Stomach (tissue), 9 donors: ENCODE data around the gene CBLN2. TPM values are rescaled to one million over a fixed set of nuclear protein-coding genes. Genes with fewer than 3 reads are reported as not detected.

ENCODE experiments used
- DNase-seq, 2 donors: peaks; one replicate each; pipeline versions ENCODE4 v3.0.0 to v3.0.0-alpha.2; 2013 to 2019
- H3K27ac ChIP-seq, 5 donors: fragments of 200-600 bp in 4 of 5; sonication (generic) in 4 of 5; one replicate each; pipeline ENCODE4 v1.5.1; 2013 to 2019; ENCODE audit warnings: mild to moderate bottlenecking in 1 of 5, moderate library complexity in 1 of 5
- H3K27me3 ChIP-seq, 3 donors: fragments of 200-600 bp; sonication (generic); one replicate each; pipeline ENCODE4 v1.5.1; 2017 to 2019; ENCODE audit warnings: mixed run types in 1 of 3
- H3K36me3 ChIP-seq, 4 donors: fragments of 200-600 bp; sonication (generic); 1 replicate in 3 of 4; 2 replicates in 1 of 4; pipeline ENCODE4 v1.5.1; 2016 to 2019
- H3K4me1 ChIP-seq, 4 donors: fragments of 200-600 bp; sonication (generic); one replicate each; pipeline ENCODE4 v1.5.1; 2016 to 2019
- H3K4me3 ChIP-seq, 4 donors: fragments of 200-600 bp; sonication (generic) in 3 of 4; one replicate each; pipeline ENCODE4 v1.5.1; 2016 to 2019; ENCODE audit warnings: mild to moderate bottlenecking in 1 of 4
- H3K9me3 ChIP-seq, 4 donors: fragments of 200-600 bp; sonication (generic); one replicate each; pipeline ENCODE4 v1.5.1; 2016 to 2019
- CTCF ChIP-seq, 7 experiments: fragments of 450-650 bp in 4 of 7; fragments of 200-600 bp in 3 of 7; sonication (generic) in 3 of 7; IDR thresholded peaks; one replicate each; pipeline ENCODE4 v1.5.1; 2016 to 2019; ENCODE audit warnings: antibody characterized with exemption in 7 of 7, control low read depth in 2 of 7, mild to moderate bottlenecking in 1 of 7
- EP300 ChIP-seq: sonication (generic); formaldehyde crosslinking; IDR thresholded peaks from one replicate; pipeline ENCODE4 v1.6.1; 2017; ENCODE audit warnings: antibody characterized with exemption
- POLR2A ChIP-seq, 4 donors: fragments of 450-650 bp; IDR thresholded peaks; one replicate each; pipeline ENCODE4 v1.6.1; 2016; ENCODE audit warnings: antibody characterized with exemption in 4 of 4, control low read depth in 2 of 4, mild to moderate bottlenecking in 1 of 4, moderate library complexity in 1 of 4
- POLR2AphosphoS5 ChIP-seq, 3 donors: sonication (generic); formaldehyde crosslinking; IDR thresholded peaks; one replicate each; pipeline ENCODE4 v1.6.1; 2016; ENCODE audit warnings: antibody characterized with exemption in 3 of 3
- WGBS, 5 donors: extraction: QIAGEN DNeasy Blood & Tissue Kit in 3 of 5; methylation state at CpG; one replicate each; pipeline versions ENCODE4 v1.1.5 to v1.1.7; 2013 to 2018; 5-methylcytosine and 5-hydroxymethylcytosine counted together
- intact Hi-C: fragments of 100-400 bp; cut with DNase I; formaldehyde crosslinking; loops from one replicate; pipeline ENCODE4 v1.15.1; 2023; ENCODE audit warnings: low total_unique reads
- polyA plus RNA-seq, 3 donors: library from polyadenylated mRNA; stranded (reverse); fragments of 200-250 nt; gene quantifications; one replicate each; pipeline ENCODE4 v1.2.3, GENCODE V29; 2013
- total RNA-seq, 5 donors: library from RNA; depleted of rRNA; stranded (reverse); fragments of >200 nt; gene quantifications; one replicate each; pipeline versions ENCODE4 v1.1.0 to v1.2.3, GENCODE V29; 2014 to 2016
- donor health status: healthy with polysubstance abuse.
- donor health status: Bipolar disorder and iron deficiency.
- donor health status: healthy.

CBLN2 gene
- total and polyA plus RNA-seq, 8 donors, result 0.20 to 3.8 (median 1.5) TPM; not detected in 5

DNA sequence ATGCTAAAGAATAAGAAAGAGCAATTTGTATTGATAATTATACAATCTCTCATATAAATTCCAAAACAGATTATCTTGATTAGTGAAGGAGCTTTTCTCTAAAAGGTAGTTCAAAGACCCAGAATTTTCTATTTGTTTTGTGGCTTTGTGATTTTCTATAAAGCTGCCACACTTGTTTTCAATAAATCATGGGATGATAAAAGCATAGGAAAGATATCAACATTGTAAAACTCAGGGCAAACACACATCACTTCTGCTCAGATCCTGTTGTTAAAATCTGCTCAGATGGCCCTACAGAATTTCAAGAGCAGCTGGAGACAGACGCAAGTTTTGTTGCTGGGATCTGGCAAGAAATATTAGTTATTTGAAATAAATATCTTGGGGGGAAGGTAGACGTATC is 28.8 kb upstream of the CBLN2 start:
- Histone ChIP-seq H3K27me3 (no peaks in the 10 kb centered on the region), H3K36me3 (no peaks in the 10 kb centered on the region), H3K9me3 (no peaks in the 10 kb centered on the region), H3K4me1 (no peaks in the 10 kb centered on the region), H3K4me3 (no peak overlapping the region), H3K27ac (no peak overlapping the region)
- DNase-seq, result no peak
- WGBS, 5 donors, result 52 to 67% (median 61%) methylated on average over 2 of the region's 2 CpGs
- intact Hi-C loops, result no loop called here
- TF ChIP-seq EP300 (no peak), POLR2AphosphoS5 (IDR thresholded peaks at IDR 0.05) (no peak), CTCF (IDR thresholded peaks at IDR 0.05) (no peak), POLR2A (IDR thresholded peaks at IDR 0.05) (no peak)

- Histone ChIP-seq H3K9me3 (peaks cover 0 to 10% (median 4%) of the 10 kb centered on the region in 4 donors), H3K27ac (no peak overlapping the region), H3K4me1 (no peaks in the 10 kb centered on the region), H3K27me3 (no peaks in the 10 kb centered on the region), H3K36me3 (no peaks in the 10 kb centered on the region), H3K4me3 (no peak overlapping the region)
- 79 to 91% (median 85%) methylated on average over 3 of the region's 3 CpGs for WGBS, 5 donors
- intact Hi-C loops, result no loop called here
- DNase-seq, result no peak
- TF ChIP-seq EP300, result no peak
- no peak for TF ChIP-seq POLR2AphosphoS5 (IDR thresholded peaks at IDR 0.05)
- TF ChIP-seq CTCF (IDR thresholded peaks at IDR 0.05), result no peak
- no peak for TF ChIP-seq POLR2A (IDR thresholded peaks at IDR 0.05)
These were observed 22.1 kb upstream of the CBLN2 start for GRCh38 chr18:72566290-72566689.

GRCh38 chr18:72555968-72556367 is 11.8 kb upstream of the CBLN2 start:
- H3K27me3 ChIP-seq, result no peaks in the 10 kb centered on the region
- DNase-seq, result no peak
- 32 to 59% (median 48%) methylated on average over 1 of the region's 1 CpG for WGBS, 5 donors
- no peaks in the 10 kb centered on the region for H3K4me1 ChIP-seq
- H3K36me3 ChIP-seq, result no peaks in the 10 kb centered on the region
- no peak overlapping the region for H3K27ac ChIP-seq
- no peak overlapping the region for H3K4me3 ChIP-seq
- TF ChIP-seq POLR2AphosphoS5 (IDR thresholded peaks at IDR 0.05) (no peak), CTCF (IDR thresholded peaks at IDR 0.05) (no peak), POLR2A (IDR thresholded peaks at IDR 0.05) (no peak), EP300 (no peak)
- intact Hi-C loops, result no loop called here
- H3K9me3 ChIP-seq, result no peaks in the 10 kb centered on the region

- H3K4me3 ChIP-seq, result no peak overlapping the region
- no peaks in the 10 kb centered on the region for H3K27me3 ChIP-seq
These were observed 11.0 kb upstream of the CBLN2 start for GRCh38 chr18:72555101-72555500.

More at GRCh38 chr18:72555101-72555500, 11.0 kb upstream of the CBLN2 start:
- intact Hi-C loops, result no loop called here
- Histone ChIP-seq H3K4me1 (no peaks in the 10 kb centered on the region), H3K9me3 (no peaks in the 10 kb centered on the region), H3K27ac (no peak overlapping the region), H3K36me3 (no peaks in the 10 kb centered on the region)
- no peak for DNase-seq
- no peak for TF ChIP-seq EP300
- no peak for TF ChIP-seq POLR2AphosphoS5 (IDR thresholded peaks at IDR 0.05)
- no peak for TF ChIP-seq CTCF (IDR thresholded peaks at IDR 0.05)
- TF ChIP-seq POLR2A (IDR thresholded peaks at IDR 0.05), result no peak
- 42 to 56% (median 46%) methylated on average over 7 of the region's 7 CpGs for WGBS, 5 donors
